Kidney epithelial cell (primary cell): ENCODE results near the gene ACKR1. TPM values are rescaled to one million over a fixed set of nuclear protein-coding genes. Genes with fewer than 3 reads are reported as not detected.

Source experiments
- DNase-seq: peaks from one replicate; pipeline ENCODE4 v3.0.0-alpha.2; 2010; ENCODE audit warnings: low read depth
- H3K27me3 ChIP-seq: 2 replicates; pipeline ENCODE4 v1.6.0; 2011; ENCODE audit warnings: low read length; ENCODE audit not compliant: control insufficient read depth, insufficient read depth
- H3K36me3 ChIP-seq: 2 replicates; pipeline ENCODE4 v1.5.1; 2011; ENCODE audit warnings: low read length; ENCODE audit not compliant: control insufficient read depth, insufficient read depth
- H3K4me3 ChIP-seq: 2 replicates; pipeline ENCODE4 v1.5.1; 2011; ENCODE audit warnings: low read depth, mild to moderate bottlenecking, control low read depth, low read length
- total RNA-seq: library from RNA; depleted of rRNA; stranded (reverse); fragments of >200 nt; gene quantifications from 2 replicates; pipeline ENCODE4 v1.2.3, GENCODE V29; 2015
- TF ChIP-seq, protein P1 (sequence below): IDR thresholded peaks from 2 replicates; pipeline ENCODE4 v1.5.1; 2011; ENCODE audit warnings: mild to moderate bottlenecking, moderate library complexity, low read length, control low read depth, inconsistent platforms; ENCODE audit not compliant: insufficient read depth, poor library complexity, severe bottlenecking

ACKR1 gene
- total RNA-seq, 1 donor from 2014 or later, result not detected

DNA sequence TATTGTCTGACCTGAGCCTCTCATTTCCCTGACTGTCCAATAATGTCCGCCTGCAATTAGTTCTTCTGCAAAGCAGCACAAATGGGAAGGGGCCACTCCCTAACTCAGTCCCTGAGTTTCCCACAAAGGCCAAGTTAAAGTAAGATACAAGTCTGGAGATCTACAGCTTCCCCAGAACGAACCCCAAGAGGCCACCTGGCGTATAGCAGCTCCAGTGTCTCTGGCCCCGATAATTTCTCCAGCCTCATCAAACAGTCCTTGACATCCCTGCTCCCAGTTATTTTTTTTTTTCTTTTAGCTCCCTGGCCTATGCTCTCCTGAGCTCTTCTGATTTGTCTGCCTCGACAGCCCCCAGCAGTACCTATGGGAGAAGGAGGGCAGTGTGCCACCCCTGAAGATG, 8.1 kb upstream of the ACKR1 start:
- Histone ChIP-seq H3K36me3 (no peaks in the 10 kb centered on the region), H3K4me3 (no peak overlapping the region), H3K27me3 (no peaks in the 10 kb centered on the region)
- TF ChIP-seq, protein P1, sequence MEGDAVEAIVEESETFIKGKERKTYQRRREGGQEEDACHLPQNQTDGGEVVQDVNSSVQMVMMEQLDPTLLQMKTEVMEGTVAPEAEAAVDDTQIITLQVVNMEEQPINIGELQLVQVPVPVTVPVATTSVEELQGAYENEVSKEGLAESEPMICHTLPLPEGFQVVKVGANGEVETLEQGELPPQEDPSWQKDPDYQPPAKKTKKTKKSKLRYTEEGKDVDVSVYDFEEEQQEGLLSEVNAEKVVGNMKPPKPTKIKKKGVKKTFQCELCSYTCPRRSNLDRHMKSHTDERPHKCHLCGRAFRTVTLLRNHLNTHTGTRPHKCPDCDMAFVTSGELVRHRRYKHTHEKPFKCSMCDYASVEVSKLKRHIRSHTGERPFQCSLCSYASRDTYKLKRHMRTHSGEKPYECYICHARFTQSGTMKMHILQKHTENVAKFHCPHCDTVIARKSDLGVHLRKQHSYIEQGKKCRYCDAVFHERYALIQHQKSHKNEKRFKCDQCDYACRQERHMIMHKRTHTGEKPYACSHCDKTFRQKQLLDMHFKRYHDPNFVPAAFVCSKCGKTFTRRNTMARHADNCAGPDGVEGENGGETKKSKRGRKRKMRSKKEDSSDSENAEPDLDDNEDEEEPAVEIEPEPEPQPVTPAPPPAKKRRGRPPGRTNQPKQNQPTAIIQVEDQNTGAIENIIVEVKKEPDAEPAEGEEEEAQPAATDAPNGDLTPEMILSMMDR, result no peak
- DNase-seq, result no peak

DNA sequence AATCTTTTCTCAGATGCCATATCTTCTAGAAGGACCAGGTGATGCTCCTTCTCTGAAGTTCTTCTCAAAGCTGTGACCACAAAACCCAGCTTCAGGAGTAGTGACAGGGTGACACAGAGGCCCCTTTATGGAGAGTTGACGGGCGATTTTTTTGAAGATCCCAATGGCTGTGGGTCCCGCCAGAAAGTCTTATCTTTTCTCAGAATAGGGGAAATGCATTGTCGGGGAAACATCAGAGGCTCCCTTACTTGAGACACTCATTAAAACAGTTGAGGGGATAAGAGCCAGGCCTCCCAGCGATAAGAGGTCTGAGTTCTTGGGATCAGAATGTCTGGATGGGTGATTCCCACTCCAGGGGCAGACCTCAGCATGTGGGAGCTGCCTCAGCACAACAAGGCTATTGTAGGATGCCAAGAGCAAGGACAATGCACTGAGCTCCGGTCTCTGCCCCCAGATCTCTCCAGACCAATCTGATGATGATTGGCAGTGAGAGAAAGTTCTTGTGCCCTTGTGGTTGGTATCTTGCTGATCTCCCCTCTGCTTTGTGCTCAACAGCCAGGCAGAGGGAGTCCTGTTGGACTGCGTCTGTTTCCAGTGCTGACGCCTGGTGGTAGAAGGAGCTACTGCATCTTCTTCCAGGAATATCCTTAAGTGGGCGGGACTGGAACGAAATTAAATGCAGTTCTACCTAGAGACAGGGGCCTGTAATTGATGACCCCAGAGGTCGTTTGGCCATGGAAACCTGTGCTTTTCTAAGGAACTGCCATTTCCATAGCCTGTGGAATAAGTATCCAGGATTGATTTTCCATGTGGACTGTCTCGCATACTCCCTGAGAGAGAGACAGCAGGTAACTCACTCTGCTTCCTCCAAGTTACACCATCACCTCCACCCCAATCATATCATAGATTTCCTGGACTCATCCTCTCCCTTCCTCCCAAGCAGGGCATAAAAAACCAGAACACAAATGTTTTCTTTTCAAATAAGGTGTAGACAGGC, 6.8 kb upstream of the ACKR1 start:
- no peak for DNase-seq
- Histone ChIP-seq H3K27me3 (no peaks in the 10 kb centered on the region), H3K36me3 (no peaks in the 10 kb centered on the region), H3K4me3 (no peak overlapping the region)
- TF ChIP-seq, protein P1, result peak; percentile 78

DNA sequence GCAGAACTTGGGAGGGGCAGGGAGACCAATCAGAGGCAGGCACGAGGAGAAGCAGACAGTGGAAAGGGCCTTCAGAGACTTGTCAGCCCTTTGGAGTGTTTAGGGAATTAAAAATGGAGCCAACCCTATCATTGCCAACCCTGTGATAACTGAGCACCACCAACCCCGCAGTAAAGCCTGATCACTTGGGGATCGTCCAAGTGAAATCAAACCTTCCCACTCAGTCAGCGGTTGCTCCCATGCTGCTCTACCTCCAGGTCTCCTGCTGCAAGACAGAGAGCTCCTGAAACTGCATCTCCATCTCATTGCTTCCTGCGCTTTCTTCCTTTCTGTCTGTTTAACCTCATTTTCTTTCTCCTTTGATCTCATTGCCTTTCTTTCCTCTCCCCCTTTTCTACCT, 4.8 kb upstream of the ACKR1 start:
- TF ChIP-seq, protein P1, result no peak
- Histone ChIP-seq H3K4me3 (no peak overlapping the region), H3K27me3 (no peaks in the 10 kb centered on the region), H3K36me3 (no peaks in the 10 kb centered on the region)
- DNase-seq, result no peak

DNA sequence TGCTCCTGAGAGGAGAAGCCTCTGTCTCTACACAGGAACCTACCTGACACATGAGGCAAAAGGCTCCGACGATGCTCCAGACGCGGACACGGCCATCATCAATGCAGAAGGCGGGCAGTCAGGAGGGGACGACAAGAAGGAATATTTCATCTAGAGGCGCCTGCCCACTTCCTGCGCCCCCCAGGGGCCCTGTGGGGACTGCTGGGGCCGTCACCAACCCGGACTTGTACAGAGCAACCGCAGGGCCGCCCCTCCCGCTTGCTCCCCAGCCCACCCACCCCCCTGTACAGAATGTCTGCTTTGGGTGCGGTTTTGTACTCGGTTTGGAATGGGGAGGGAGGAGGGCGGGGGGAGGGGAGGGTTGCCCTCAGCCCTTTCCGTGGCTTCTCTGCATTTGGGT, 3.9 kb upstream of the ACKR1 start:
- Histone ChIP-seq H3K4me3 (no peak overlapping the region), H3K27me3 (no peaks in the 10 kb centered on the region), H3K36me3 (no peaks in the 10 kb centered on the region)
- TF ChIP-seq, protein P1, result no peak
- DNase-seq, result no peak

DNA sequence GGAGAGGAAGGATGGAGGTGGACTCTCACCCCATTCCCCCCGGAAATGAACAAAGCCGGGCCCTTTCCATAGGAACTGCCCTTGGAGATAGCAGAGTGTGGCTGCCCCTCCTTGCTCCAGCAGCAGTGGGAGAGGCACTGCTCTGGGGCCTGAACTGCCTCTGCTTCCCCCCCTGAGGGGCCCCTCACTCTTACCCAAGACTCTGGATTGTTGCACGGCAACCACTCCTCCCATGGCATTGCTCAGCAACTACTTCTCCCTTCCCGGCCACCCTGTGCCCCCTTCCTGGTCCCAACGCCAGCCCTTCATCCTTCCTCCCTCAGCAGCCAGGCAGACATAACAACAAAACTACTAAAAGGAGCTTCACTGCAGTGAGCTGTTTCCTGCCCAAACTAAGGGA, 3.0 kb upstream of the ACKR1 start:
- Histone ChIP-seq H3K27me3 (no peaks in the 10 kb centered on the region), H3K36me3 (no peaks in the 10 kb centered on the region), H3K4me3 (no peak overlapping the region)
- TF ChIP-seq, protein P1, result no peak
- no peak for DNase-seq
